NCI-H2081 (cell line): ENCODE measurements around the gene CDK5RAP2.

Experiments
- DNase-seq, 2 experiments: peaks; one replicate each; lab custom pipeline; 2025; lab: John Stamatoyannopoulos, UW

CDK5RAP2 gene

GRCh38 chr9:120399940-120400339, 180.0 kb downstream of the CDK5RAP2 start:
- no peak for DNase-seq

GRCh38 chr9:120398286-120398685, 181.7 kb downstream of the CDK5RAP2 start:
- DNase-seq = no peak

- no peak for DNase-seq
These were observed 182.5 kb downstream of the CDK5RAP2 start for GRCh38 chr9:120397453-120397852.

DNA sequence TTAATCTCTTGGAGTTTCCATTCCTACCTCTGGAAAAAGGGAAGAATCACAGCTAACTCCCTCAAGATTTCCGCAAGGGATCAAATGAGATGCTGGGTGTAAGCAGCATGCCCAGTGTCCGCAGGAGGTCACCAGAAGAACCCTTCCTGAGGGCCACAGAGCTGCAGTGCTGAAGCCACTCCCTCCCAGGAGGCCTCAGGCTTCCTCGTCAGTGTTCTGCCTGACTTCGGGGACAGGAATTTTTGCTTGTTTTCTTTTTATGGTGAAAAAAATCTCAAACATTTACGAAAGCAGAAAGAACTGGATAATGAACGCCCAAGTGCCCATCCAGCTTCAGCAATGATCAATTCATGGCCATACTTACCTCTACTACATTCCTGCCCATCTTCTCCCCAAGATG, 183.0 kb downstream of the CDK5RAP2 start:
- DNase-seq = no peak

GRCh38 chr9:120396418-120396817, 183.5 kb downstream of the CDK5RAP2 start:
- DNase-seq = no peak

DNA sequence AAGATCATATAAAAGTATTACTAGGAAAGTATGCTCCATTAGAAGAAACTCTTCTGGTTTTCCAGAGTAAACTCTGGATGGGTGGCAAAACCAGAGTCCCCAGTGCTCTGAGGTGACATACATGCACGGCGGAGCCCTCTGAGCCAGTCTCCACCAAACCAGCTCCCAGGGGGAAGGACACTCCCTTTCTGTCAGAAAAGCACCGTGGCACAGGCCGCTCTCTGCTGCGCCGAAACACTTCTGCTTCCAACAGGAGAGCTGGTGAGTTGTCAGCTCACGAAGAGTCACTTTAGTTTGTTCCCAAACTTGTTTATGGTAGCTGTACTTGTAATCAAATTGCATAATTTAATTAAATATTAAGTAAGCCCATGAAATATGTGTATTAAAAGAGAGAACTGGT, 184.6 kb downstream of the CDK5RAP2 start:
- no peak for DNase-seq

- no peak for DNase-seq
These were observed 185.8 kb downstream of the CDK5RAP2 start for GRCh38 chr9:120394058-120394669.

GRCh38 chr9:120393386-120394057, 186.4 kb downstream of the CDK5RAP2 start:
- no peak for DNase-seq

- DNase-seq = no peak
These were observed 187.3 kb downstream of the CDK5RAP2 start for GRCh38 chr9:120392711-120393110.

GRCh38 chr9:120392245-120392644, 187.7 kb downstream of the CDK5RAP2 start:
- no peak for DNase-seq

GRCh38 chr9:120391691-120392090, 188.3 kb downstream of the CDK5RAP2 start:
- no peak for DNase-seq

- no peak for DNase-seq
These were observed 189.3 kb downstream of the CDK5RAP2 start for GRCh38 chr9:120390637-120391190.

DNA sequence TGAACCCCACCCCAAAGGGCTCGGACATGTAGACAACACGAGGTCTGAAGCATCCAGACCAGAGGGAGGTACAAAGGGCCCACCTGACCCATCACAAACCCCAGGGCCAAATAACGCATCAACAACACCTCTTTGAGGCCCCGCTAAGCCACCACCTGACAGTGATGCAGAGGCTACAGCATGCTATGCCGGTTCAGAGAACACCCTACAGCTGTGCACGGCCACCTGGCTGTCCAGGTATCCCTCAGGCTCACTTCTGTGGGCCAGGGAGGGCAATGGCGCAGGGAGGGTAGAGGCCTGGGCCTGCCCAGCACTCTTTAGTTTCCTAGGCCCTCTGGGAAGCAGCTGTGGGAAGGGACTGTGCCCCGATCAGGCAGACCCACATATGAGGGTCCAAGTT, 190.1 kb downstream of the CDK5RAP2 start:
- no peak for DNase-seq

- DNase-seq = no peak
These were observed 190.7 kb downstream of the CDK5RAP2 start for GRCh38 chr9:120389300-120389699.

DNA sequence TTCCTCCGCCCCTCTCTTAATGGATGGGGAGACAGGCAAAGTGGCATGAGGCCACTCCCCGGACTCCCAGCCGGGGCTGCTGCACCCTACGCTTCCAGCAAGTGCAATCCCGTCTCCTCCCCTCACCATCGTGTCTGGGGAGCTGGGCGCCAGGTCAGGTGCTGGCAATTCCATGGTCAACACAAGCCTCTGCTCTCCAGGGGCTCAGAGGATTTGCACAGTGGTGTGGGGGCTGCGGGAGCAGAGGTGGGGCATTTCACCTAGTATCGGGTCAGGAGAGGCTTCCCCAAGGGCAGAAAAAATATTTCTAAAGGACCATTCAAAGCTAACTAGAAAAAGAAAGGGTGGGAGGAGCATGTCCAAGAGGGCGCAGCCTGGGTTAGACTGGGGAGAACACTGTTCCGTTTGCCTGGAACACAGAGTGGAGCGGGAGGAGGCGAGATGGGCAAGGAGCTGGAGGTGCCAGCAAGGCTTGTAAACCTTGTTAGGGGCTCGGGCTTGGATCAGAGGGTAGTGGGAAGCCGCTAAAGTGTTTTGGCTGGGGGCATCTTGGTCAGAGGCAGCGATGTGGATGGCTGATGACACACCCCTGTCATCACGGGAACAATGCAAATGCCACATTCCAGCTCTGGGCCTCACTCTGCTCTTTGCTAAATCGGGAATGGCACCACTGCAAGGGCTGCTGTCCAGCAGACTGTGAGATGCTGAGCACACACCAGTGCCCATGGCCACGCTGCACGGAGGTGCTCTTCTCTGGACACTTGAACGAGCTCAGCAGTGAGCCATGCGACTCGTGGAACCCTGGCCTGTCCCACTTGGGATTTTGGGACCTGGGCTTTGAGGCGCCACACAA, 191.7 kb downstream of the CDK5RAP2 start:
- peak in 1 of 2 experiments; percentile 45 for DNase-seq

DNA sequence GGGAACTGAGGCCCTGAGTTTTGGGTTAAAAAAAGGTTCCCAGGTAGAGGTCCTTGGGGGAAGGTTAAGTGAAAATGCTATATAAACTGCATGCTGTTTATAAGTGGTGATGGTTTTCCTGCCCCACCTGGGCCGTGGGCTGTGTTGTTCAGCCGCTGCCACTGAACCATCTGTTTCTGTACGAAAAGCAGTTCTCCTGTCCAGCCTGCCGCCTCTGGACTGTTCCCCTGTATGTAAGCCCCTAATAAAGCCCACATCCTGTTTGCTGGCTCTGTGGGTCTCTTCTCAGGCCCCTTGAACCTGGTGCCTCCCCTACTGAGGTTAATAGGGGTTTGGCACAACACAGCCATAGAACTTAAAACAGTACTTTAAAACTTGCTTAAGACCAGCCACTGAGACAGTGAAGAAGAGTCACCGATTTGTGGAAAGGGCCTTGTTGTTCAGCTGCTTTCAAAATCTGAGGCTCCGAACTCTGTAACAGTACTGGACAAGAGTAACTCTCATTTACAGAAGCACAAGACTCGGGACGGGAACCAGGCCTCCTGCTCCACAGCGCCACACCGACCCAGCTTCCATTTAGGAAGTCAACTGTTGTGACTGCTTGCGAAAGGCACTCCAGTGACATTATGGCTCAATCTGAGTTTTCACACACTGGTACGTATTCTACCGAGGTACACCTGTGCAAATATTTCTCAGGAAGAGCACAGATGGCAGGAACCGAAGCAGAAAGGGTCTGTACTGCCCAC, 192.5 kb downstream of the CDK5RAP2 start:
- DNase-seq = peak; percentile 93 to 99

GRCh38 chr9:120386390-120387131, 193.4 kb downstream of the CDK5RAP2 start:
- DNase-seq = peak; percentile 93 to 99

GRCh38 chr9:120385606-120386389, 194.2 kb downstream of the CDK5RAP2 start:
- DNase-seq = no peak

DNA sequence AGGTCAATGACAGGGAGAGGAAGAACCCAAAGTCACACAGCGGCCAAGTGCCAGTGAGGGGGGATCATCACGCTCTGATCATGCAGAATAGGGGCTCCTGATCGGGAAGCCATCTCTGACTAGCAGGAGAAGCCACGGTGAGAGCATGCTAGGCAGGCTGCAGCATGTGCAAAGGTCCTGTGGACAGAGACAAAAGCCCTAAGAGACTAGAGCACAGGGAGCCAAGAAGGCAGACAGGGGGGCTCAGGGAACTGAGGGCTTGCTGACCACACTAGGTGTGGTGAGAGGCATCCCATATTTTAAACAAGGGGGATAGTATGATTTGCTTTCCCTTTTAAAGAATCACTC, 195.1 kb downstream of the CDK5RAP2 start:
- no peak for DNase-seq
